Spleen (tissue), 11 donors: ENCODE measurements around the gene TRAM2. TPM values are rescaled to one million over a fixed set of nuclear protein-coding genes. Genes with fewer than 3 reads are reported as not detected.

Experiments used
- DNase-seq: peaks from one replicate; pipeline ENCODE4 v3.0.0-alpha.2; 2020
- H3K27ac ChIP-seq, 8 donors: fragments of 200-600 bp; sonication (generic) in 7 of 8; 1 replicate in 4 of 8; 2 replicates in 4 of 8; pipeline versions ENCODE4 v1.5.0 to v1.8.0; 2016 to 2021; ENCODE audit warnings: inconsistent platforms in 4 of 8, mild to moderate bottlenecking in 4 of 8, moderate library complexity in 1 of 8
- H3K27me3 ChIP-seq, 7 donors: fragments of 200-600 bp; sonication (generic) in 6 of 7; replicated peaks in 1 of 7; 1 replicate in 4 of 7; 2 replicates in 3 of 7; pipeline versions ENCODE4 v1.5.0 to v1.8.0; 2016 to 2021; ENCODE audit warnings: inconsistent platforms in 3 of 7, mild to moderate bottlenecking in 1 of 7
- H3K36me3 ChIP-seq, 6 donors: fragments of 200-600 bp; sonication (generic) in 5 of 6; 1 replicate in 4 of 6; 2 replicates in 2 of 6; pipeline versions ENCODE4 v1.5.0 to v1.8.0; 2016 to 2021; ENCODE audit warnings: inconsistent platforms in 2 of 6
- H3K4me1 ChIP-seq, 6 donors: fragments of 200-600 bp; sonication (generic) in 5 of 6; 1 replicate in 3 of 6; 2 replicates in 3 of 6; pipeline versions ENCODE4 v1.5.0 to v1.8.0; 2016 to 2021; ENCODE audit warnings: inconsistent platforms in 3 of 6
- H3K4me3 ChIP-seq, 8 donors: fragments of 200-600 bp; sonication (generic) in 7 of 8; 1 replicate in 4 of 8; 2 replicates in 4 of 8; pipeline versions ENCODE4 v1.5.0 to v1.8.0; 2016 to 2021; ENCODE audit warnings: inconsistent platforms in 4 of 8, mild to moderate bottlenecking in 4 of 8, moderate library complexity in 2 of 8
- H3K9me3 ChIP-seq, 8 donors: fragments of 200-600 bp; sonication (generic) in 7 of 8; 1 replicate in 4 of 8; 2 replicates in 4 of 8; pipeline versions ENCODE4 v1.5.0 to v1.8.0; 2016 to 2021; ENCODE audit warnings: inconsistent platforms in 4 of 8
- CTCF ChIP-seq, 11 experiments: fragments of 200-600 bp in 7 of 11; fragments of 450-650 bp in 4 of 11; sonication (generic) in 4 of 11; IDR thresholded peaks in 8 of 11; conservative IDR thresholded peaks in 3 of 11; 1 replicate in 7 of 11; 2 replicates in 4 of 11; pipeline versions ENCODE4 v1.4.0 to v1.8.0; 2016 to 2021; ENCODE audit warnings: antibody characterized with exemption in 11 of 11, inconsistent platforms in 4 of 11, mild to moderate bottlenecking in 1 of 11
- POLR2A ChIP-seq, 3 donors: fragments of 450-650 bp; IDR thresholded peaks; one replicate each; pipeline ENCODE4 v1.5.1; 2017; ENCODE audit warnings: antibody characterized with exemption in 3 of 3, mild to moderate bottlenecking in 1 of 3
- POLR2AphosphoS5 ChIP-seq, 3 donors: sonication (generic); formaldehyde crosslinking; IDR thresholded peaks; one replicate each; pipeline ENCODE4 v1.5.1; 2017; ENCODE audit warnings: antibody characterized with exemption in 3 of 3
- WGBS, 5 donors: extraction: QIAGEN DNeasy Blood & Tissue Kit in 3 of 5; methylation state at CpG; one replicate each; pipeline versions ENCODE4 v1.1.5 to v1.1.7; 2013 to 2018; 5-methylcytosine and 5-hydroxymethylcytosine counted together
- intact Hi-C: fragments of 100-400 bp; cut with DNase I; formaldehyde crosslinking; loops from one replicate; pipeline ENCODE4 v1.15.0; 2023; ENCODE audit warnings: low total_unique reads
- polyA plus RNA-seq, 3 donors: library from polyadenylated mRNA; stranded (reverse); fragments of 200-250 nt; gene quantifications; one replicate each; pipeline ENCODE4 v1.2.1, GENCODE V29; 2013
- total RNA-seq, 7 donors: library from RNA; depleted of rRNA in 3 of 7; stranded (reverse); fragments of >200 nt in 3 of 7; fragmentation: NEBNext Ultra II Directional in 4 of 7; extraction: Animal tissue kit (Norgen Biotek cat#: 25700) in 4 of 7; gene quantifications; one replicate each; pipeline versions ENCODE4 v1.1.0 to v1.2.1, GENCODE V29; 2016 to 2021
- donor health status: healthy with polysubstance abuse.
- donor health status: DM: no; HTN: no; CAD: no; lungs with moderate emphysema.
- donor health status: DM: no; HTN: no; CAD: no.
- donor health status: Bipolar disorder and iron deficiency.
- donor health status: healthy.
- donor health status: DM: no; HTN: no; CAD: no.
- donor health status: DM: yes; HTN: yes; CAD: no.

The TRAM2 gene
- total and polyA plus RNA-seq, 10 donors: 1.8 to 47.7 (median 32.3) TPM

- no peaks in the 10 kb centered on the region for H3K27me3 ChIP-seq
- intact Hi-C loops: no loop called here
- TF ChIP-seq POLR2A (IDR thresholded peaks at IDR 0.05) (no peak), CTCF (IDR thresholded peaks at IDR 0.05 in 8 of 11, conservative IDR thresholded peaks at IDR 0.05 in 3 of 11) (no peak), POLR2AphosphoS5 (IDR thresholded peaks at IDR 0.05) (no peak)
- H3K4me1 ChIP-seq: peaks cover 25 to 94% (median 73%) of the 10 kb centered on the region in 6 donors
- DNase-seq: no peak
- WGBS, 5 donors: 46 to 74% (median 56%) methylated on average over 2 of the region's 2 CpGs
- peak overlapping the region in 5 of 8 donors; percentile 24 to 95 (median 83) for H3K4me3 ChIP-seq
- H3K9me3 ChIP-seq: no peaks in the 10 kb centered on the region
- H3K36me3 ChIP-seq: no peaks in the 10 kb centered on the region
- H3K27ac ChIP-seq: peak overlapping the region in 7 of 8 donors; percentile 17 to 99 (median 98)
These were observed 3.6 kb downstream of the TRAM2 start for GRCh38 chr6:52573295-52573694.

GRCh38 chr6:52572536-52572935, 4.3 kb downstream of the TRAM2 start:
- intact Hi-C loops: no loop called here
- peak overlapping the region in 1 of 8 donors; percentile 87 for H3K4me3 ChIP-seq
- H3K27me3 ChIP-seq: no peaks in the 10 kb centered on the region
- no peaks in the 10 kb centered on the region for H3K9me3 ChIP-seq
- H3K36me3 ChIP-seq: no peaks in the 10 kb centered on the region
- 91 to 98% (median 95%) methylated on average over 4 of the region's 4 CpGs for WGBS, 5 donors
- peaks cover 22 to 93% (median 69%) of the 10 kb centered on the region in 6 donors for H3K4me1 ChIP-seq
- peak overlapping the region in 4 of 8 donors; percentile 98 to 99 (median 99) for H3K27ac ChIP-seq
- TF ChIP-seq POLR2AphosphoS5 (IDR thresholded peaks at IDR 0.05) (no peak), POLR2A (IDR thresholded peaks at IDR 0.05) (no peak), CTCF (IDR thresholded peaks at IDR 0.05 in 8 of 11, conservative IDR thresholded peaks at IDR 0.05 in 3 of 11) (no peak)
- DNase-seq: no peak

- no peaks in the 10 kb centered on the region for H3K36me3 ChIP-seq
- H3K4me3 ChIP-seq: peak overlapping the region in 1 of 8 donors; percentile 8
- peak overlapping the region in 1 of 8 donors; percentile 6 for H3K27ac ChIP-seq
- no peaks in the 10 kb centered on the region for H3K9me3 ChIP-seq
- no peak for TF ChIP-seq POLR2AphosphoS5 (IDR thresholded peaks at IDR 0.05)
- no peak for TF ChIP-seq CTCF (IDR thresholded peaks at IDR 0.05 in 8 of 11, conservative IDR thresholded peaks at IDR 0.05 in 3 of 11)
- intact Hi-C loops: no loop called here
- 69 to 90% (median 86%) methylated on average over 10 of the region's 10 CpGs for WGBS, 5 donors
- DNase-seq: no peak
- H3K4me1 ChIP-seq: peaks cover 21 to 98% (median 75%) of the 10 kb centered on the region in 6 donors
- H3K27me3 ChIP-seq: no peaks in the 10 kb centered on the region
These were observed 5.6 kb downstream of the TRAM2 start for GRCh38 chr6:52571099-52571755.

- Histone ChIP-seq H3K36me3 (peaks cover 0 to under 1% (median 0%) of the 10 kb centered on the region in 6 donors), H3K9me3 (no peaks in the 10 kb centered on the region), H3K4me3 (no peak overlapping the region), H3K4me1 (peaks cover 12 to 96% (median 72%) of the 10 kb centered on the region in 6 donors), H3K27ac (no peak overlapping the region), H3K27me3 (no peaks in the 10 kb centered on the region)
- TF ChIP-seq POLR2A (IDR thresholded peaks at IDR 0.05) (no peak), POLR2AphosphoS5 (IDR thresholded peaks at IDR 0.05) (no peak), CTCF (IDR thresholded peaks at IDR 0.05 in 8 of 11, conservative IDR thresholded peaks at IDR 0.05 in 3 of 11) (no peak)
- intact Hi-C loops: no loop called here
- no peak for DNase-seq
- WGBS, 5 donors: 78 to 87% (median 83%) methylated on average over 8 of the region's 8 CpGs
These were observed 6.6 kb downstream of the TRAM2 start for GRCh38 chr6:52570291-52570700.
